Thyroid gland (tissue), 4 donors: ENCODE results near the gene TREX2. TPM values are rescaled to one million over a fixed set of nuclear protein-coding genes. Genes with fewer than 3 reads are reported as not detected.

ENCODE experiments used
- DNase-seq, 2 donors: peaks; one replicate each; pipeline ENCODE4 v3.0.0-alpha.2; 2019
- H3K27ac ChIP-seq, 3 donors: fragments of 200-600 bp; sonication (generic); 1 replicate in 2 of 3; 2 replicates in 1 of 3; pipeline ENCODE4 v1.5.1; 2016 to 2019; ENCODE audit warnings: mild to moderate bottlenecking in 1 of 3, moderate library complexity in 1 of 3
- H3K27me3 ChIP-seq: fragments of 200-600 bp; sonication (generic); one replicate; pipeline ENCODE4 v1.5.1; 2019
- H3K36me3 ChIP-seq, 2 donors: fragments of 200-600 bp; sonication (generic); one replicate each; pipeline ENCODE4 v1.5.1; 2016 to 2019
- H3K4me1 ChIP-seq, 2 donors: fragments of 200-600 bp; sonication (generic); one replicate each; pipeline ENCODE4 v1.5.1; 2017 to 2019
- H3K4me3 ChIP-seq, 3 donors: fragments of 200-600 bp; sonication (generic); replicated peaks in 1 of 3; 1 replicate in 2 of 3; 2 replicates in 1 of 3; pipeline ENCODE4 v1.5.1; 2016; ENCODE audit warnings: mild to moderate bottlenecking in 1 of 3
- H3K9me3 ChIP-seq: fragments of 200-600 bp; sonication (generic); one replicate; pipeline ENCODE4 v1.5.1; 2017
- POLR2A ChIP-seq, 2 donors: fragments of 450-650 bp; IDR thresholded peaks; one replicate each; pipeline ENCODE4 v1.6.1; 2017; ENCODE audit warnings: antibody characterized with exemption in 2 of 2, mild to moderate bottlenecking in 2 of 2, moderate library complexity in 1 of 2
- WGBS, 2 donors: methylation state at CpG; one replicate each; pipeline ENCODE4 v1.1.5; 2017; 5-methylcytosine and 5-hydroxymethylcytosine counted together
- intact Hi-C: fragments of 100-400 bp; cut with DNase I; formaldehyde crosslinking; loops from one replicate; pipeline ENCODE4 v1.15.1; 2023
- small RNA-seq: library from RNA; depleted of rRNA; stranded (forward); fragments of <200 nt; gene quantifications from one replicate; pipeline ENCODE3, GENCODE V24; 2016
- total RNA-seq, 4 donors: library from RNA; depleted of rRNA; stranded (reverse); fragments of >200 nt; gene quantifications; one replicate each; pipeline ENCODE4 v1.2.3, GENCODE V29; 2016
- TF ChIP-seq, protein P1 (sequence below), 6 experiments: fragments of 200-600 bp in 3 of 6; fragments of 450-650 bp in 3 of 6; sonication (generic) in 3 of 6; IDR thresholded peaks; one replicate each; pipeline ENCODE4 v1.5.1; 2016 to 2019; ENCODE audit warnings: antibody characterized with exemption in 6 of 6, mild to moderate bottlenecking in 2 of 6, inconsistent platforms in 1 of 6, moderate library complexity in 1 of 6

TREX2 gene
- total RNA-seq, 4 donors from 2014 or later, result 0.40 to 8.9 (median 3.2) TPM; not detected in 1

DNA sequence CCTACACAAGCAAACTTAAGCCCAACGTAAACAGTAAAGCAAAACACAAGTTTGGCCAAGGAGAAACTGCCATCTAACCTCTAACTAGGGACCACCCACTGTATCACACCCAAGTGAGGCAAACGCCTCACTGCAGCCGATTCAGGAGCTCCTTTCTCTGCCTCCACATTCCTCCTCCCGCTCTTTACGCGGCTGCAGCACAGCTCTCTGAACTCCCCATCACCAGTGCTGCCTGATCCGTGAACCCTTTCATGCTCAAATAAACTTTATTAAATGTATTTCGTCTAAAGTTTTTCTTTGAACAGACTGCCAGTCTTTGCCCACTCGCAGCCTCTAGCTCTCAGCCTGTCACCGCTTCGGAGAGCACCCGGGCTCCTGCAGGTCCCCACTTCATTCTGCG, 51.2 kb downstream of the TREX2 start:
- TF ChIP-seq POLR2A (IDR thresholded peaks at IDR 0.05), result no peak
- TF ChIP-seq, protein P1, sequence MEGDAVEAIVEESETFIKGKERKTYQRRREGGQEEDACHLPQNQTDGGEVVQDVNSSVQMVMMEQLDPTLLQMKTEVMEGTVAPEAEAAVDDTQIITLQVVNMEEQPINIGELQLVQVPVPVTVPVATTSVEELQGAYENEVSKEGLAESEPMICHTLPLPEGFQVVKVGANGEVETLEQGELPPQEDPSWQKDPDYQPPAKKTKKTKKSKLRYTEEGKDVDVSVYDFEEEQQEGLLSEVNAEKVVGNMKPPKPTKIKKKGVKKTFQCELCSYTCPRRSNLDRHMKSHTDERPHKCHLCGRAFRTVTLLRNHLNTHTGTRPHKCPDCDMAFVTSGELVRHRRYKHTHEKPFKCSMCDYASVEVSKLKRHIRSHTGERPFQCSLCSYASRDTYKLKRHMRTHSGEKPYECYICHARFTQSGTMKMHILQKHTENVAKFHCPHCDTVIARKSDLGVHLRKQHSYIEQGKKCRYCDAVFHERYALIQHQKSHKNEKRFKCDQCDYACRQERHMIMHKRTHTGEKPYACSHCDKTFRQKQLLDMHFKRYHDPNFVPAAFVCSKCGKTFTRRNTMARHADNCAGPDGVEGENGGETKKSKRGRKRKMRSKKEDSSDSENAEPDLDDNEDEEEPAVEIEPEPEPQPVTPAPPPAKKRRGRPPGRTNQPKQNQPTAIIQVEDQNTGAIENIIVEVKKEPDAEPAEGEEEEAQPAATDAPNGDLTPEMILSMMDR (IDR thresholded peaks at IDR 0.05), result no peak
- no peaks in the 10 kb centered on the region for H3K36me3 ChIP-seq
- no peaks in the 10 kb centered on the region for H3K27me3 ChIP-seq
- H3K4me1 ChIP-seq, result no peaks in the 10 kb centered on the region
- H3K27ac ChIP-seq, result no peak overlapping the region
- intact Hi-C loops, result no loop called here
- no peak overlapping the region for H3K4me3 ChIP-seq
- H3K9me3 ChIP-seq, result no peaks in the 10 kb centered on the region
- WGBS, 2 donors, result 52 to 53% methylated on average over 13 of the region's 13 CpGs
- no peak for DNase-seq

Small RNAs within 50 kb of the gene (small RNA-seq; reads per million reads assigned to genes)
- not detected for gene RN7SL667P

Other genes with a start within 250 kb of the TREX2 start
- not detected for gene PNMA6F, start 124.3 kb downstream of the TREX2 start, total RNA-seq
- gene ZNF275, start 111.9 kb downstream of the TREX2 start, total RNA-seq, result 10 to 100 TPM in 3 of 4 donors, 1 to 10 TPM in 1; 8.2 to 16.4 (median 12.1) TPM
- not detected for gene PNMA6E, start 44.7 kb downstream of the TREX2 start, total RNA-seq
- 1 to 10 TPM; 1.1 to 1.8 (median 1.4) TPM for gene ZFP92, start 34.6 kb downstream of the TREX2 start, total RNA-seq
- 10 to 100 TPM; 20.7 to 46.8 (median 27.7) TPM for gene HAUS7, start 24.5 kb upstream of the TREX2 start, total RNA-seq
- gene BGN, start 48.9 kb upstream of the TREX2 start, total RNA-seq, result 10 to 100 TPM; 51.0 to 84.0 (median 68.6) TPM
- gene ATP2B3, start 71.6 kb upstream of the TREX2 start, total RNA-seq, result not detected
- gene CCNQ, start 153.1 kb upstream of the TREX2 start, total RNA-seq, result 10 to 100 TPM; 22.0 to 43.3 (median 33.0) TPM
- gene DUSP9, start 201.1 kb upstream of the TREX2 start, total RNA-seq, result not detected
- under 1 TPM in 1 of 4 donors, not detected in 3; 0.83 TPM for gene PNCK, start 227.8 kb upstream of the TREX2 start, total RNA-seq
- 1 to 10 TPM; 4.0 to 8.0 (median 6.1) TPM for gene SLC6A8, start 241.9 kb upstream of the TREX2 start, total RNA-seq